A549 (cell line): Measurements from ENCODE around the gene VWC2. TPM values are rescaled to one million over a fixed set of nuclear protein-coding genes. Genes with fewer than 3 reads are reported as not detected.

Experiments
- ATAC-seq, 2 experiments: fragments of 200-7000 bp in 1 of 2; fragments of >200 bp in 1 of 2; cut with Nextera tagmentation in 1 of 2; cut with Tn5 transposase in 1 of 2; 3 replicates each; pipeline versions ENCODE4 v1.8.0 to v1.9.1; 2018 to 2020; ENCODE audit warnings: mild to moderate bottlenecking in 1 of 2, moderate library complexity in 1 of 2
- CTCF ChIA-PET: fragments of 300-600 bp; sonication (Branson Sonifier 250); formaldehyde crosslinking; extraction: SDS; loops from one replicate; lab custom pipeline; 2021; ENCODE audit warnings: antibody characterized with exemption, inconsistent platforms; lab: Yijun Ruan, JAX
- POLR2A ChIA-PET: fragments of 350-600 bp; formaldehyde crosslinking; extraction: SDS; loops from one replicate; lab custom pipeline; 2021; ENCODE audit warnings: antibody characterized with exemption, inconsistent platforms; lab: Yijun Ruan, JAX
- DNase-seq, 2 experiments: peaks; one replicate each; pipeline versions ENCODE4 v3.0.0 to v3.0.0-alpha.2; 2011 to 2016; ENCODE audit warnings: low read depth in 1 of 2, low spot score in 1 of 2
- FAIRE-seq: peaks from 2 replicates; lab custom pipeline; 2011; peaks lifted over from hg19 to GRCh38; lab: Jason Lieb, UNC
- H3K27ac ChIP-seq, 2 experiments: fragments of >200 bp; sonication (Bioruptor Twin); formaldehyde crosslinking; 3 replicates each; pipeline ENCODE4 v1.5.1; 2016 to 2017
- H3K4me1 ChIP-seq: fragments of >200 bp; sonication (Bioruptor Twin); formaldehyde crosslinking; 3 replicates; pipeline ENCODE4 v1.6.1; 2016
- H3K4me2 ChIP-seq: fragments of >200 bp; sonication (Bioruptor Twin); formaldehyde crosslinking; 3 replicates; pipeline ENCODE4 v1.6.1; 2016
- H3K4me3 ChIP-seq: fragments of >200 bp; sonication (Bioruptor Twin); formaldehyde crosslinking; 3 replicates; pipeline ENCODE4 v1.5.1; 2016
- H3K9me3 ChIP-seq: fragments of >200 bp; sonication (Bioruptor Twin); formaldehyde crosslinking; 3 replicates; pipeline ENCODE4 v1.6.1; 2016
- BHLHE40 ChIP-seq: IDR thresholded peaks from 2 replicates; pipeline ENCODE4 v1.6.1; 2012; ENCODE audit warnings: low read depth, low read length, inconsistent platforms
- CHD2 ChIP-seq: fragments of 150-350 bp; IDR thresholded peaks from 2 replicates; pipeline ENCODE4 v1.6.1; 2014; ENCODE audit warnings: low read length; ENCODE audit not compliant: partially characterized antibody
- CHD4 ChIP-seq: fragments of 200-600 bp; sonication (generic); IDR thresholded peaks from 2 replicates; pipeline ENCODE4 v1.6.1; 2016; ENCODE audit warnings: antibody characterized with exemption, mild to moderate bottlenecking, borderline replicate concordance
- EHF ChIP-seq: fragments of 250-450 bp; sonication (Bioruptor Pico); IDR thresholded peaks from 2 replicates; pipeline ENCODE4 v1.5.0; 2020; ENCODE audit warnings: mild to moderate bottlenecking
- EHMT2 ChIP-seq: fragments of 200-600 bp; sonication (generic); IDR thresholded peaks from 2 replicates; pipeline ENCODE4 v1.6.1; 2016; ENCODE audit warnings: antibody characterized with exemption, low read depth, mild to moderate bottlenecking, moderate library complexity
- ESRRA ChIP-seq: fragments of 150-350 bp; IDR thresholded peaks from 2 replicates; pipeline ENCODE4 v1.6.1; 2014; ENCODE audit warnings: mild to moderate bottlenecking, low read length, borderline replicate concordance
- FOSL2 ChIP-seq, 2 experiments: fragments of 450-650 bp in 1 of 2; fragments of >200 bp in 1 of 2; sonication (Bioruptor Twin) in 1 of 2; formaldehyde crosslinking; IDR thresholded peaks; 2 replicates each; pipeline versions ENCODE4 v1.5.0 to v1.6.1; 2016 to 2020; ENCODE audit warnings: mild to moderate bottlenecking in 1 of 2, moderate library complexity in 1 of 2
- GATA3 ChIP-seq: IDR thresholded peaks from 2 replicates; pipeline ENCODE4 v1.6.1; 2012; ENCODE audit warnings: borderline replicate concordance
- HEYL ChIP-seq: fragments of 250-450 bp; sonication (Bioruptor Pico); IDR thresholded peaks from 2 replicates; pipeline ENCODE4 v1.8.0; 2021; ENCODE audit warnings: mild to moderate bottlenecking, moderate library complexity
- HOXB13 ChIP-seq: fragments of 250-450 bp; sonication (Bioruptor Pico); IDR thresholded peaks from 2 replicates; pipeline ENCODE4 v1.5.0; 2020; ENCODE audit warnings: low read depth, mild to moderate bottlenecking, moderate library complexity
- JUNB ChIP-seq: fragments of >200 bp; sonication (Bioruptor Twin); formaldehyde crosslinking; IDR thresholded peaks from 2 replicates; pipeline ENCODE4 v1.6.1; 2016
- KDM5A ChIP-seq: fragments of 200-600 bp; sonication (generic); IDR thresholded peaks from 2 replicates; pipeline ENCODE4 v1.6.1; 2016; ENCODE audit warnings: antibody characterized with exemption, mild to moderate bottlenecking
- MAZ ChIP-seq: fragments of 150-350 bp; IDR thresholded peaks from 2 replicates; pipeline ENCODE4 v1.6.1; 2014; ENCODE audit warnings: antibody characterized with exemption, low read depth, low read length, borderline replicate concordance
- MYC ChIP-seq: IDR thresholded peaks from 2 replicates; pipeline ENCODE4 v1.6.1; 2012; ENCODE audit warnings: mild to moderate bottlenecking, inconsistent platforms, low read length, improper control_type of control experiment, borderline replicate concordance
- NR3C1 ChIP-seq: fragments of >200 bp; sonication (Bioruptor Twin); formaldehyde crosslinking; IDR thresholded peaks from 3 replicates; pipeline ENCODE4 v1.6.1; 2017
- PHF8 ChIP-seq: fragments of 200-600 bp; sonication (generic); IDR thresholded peaks from 2 replicates; pipeline ENCODE4 v1.6.1; 2016; ENCODE audit warnings: low read depth, mild to moderate bottlenecking, antibody characterized with exemption, moderate library complexity, borderline replicate concordance
- RAD21 ChIP-seq, 2 experiments: fragments of >200 bp in 1 of 2; sonication (Bioruptor Twin) in 1 of 2; formaldehyde crosslinking in 1 of 2; IDR thresholded peaks in 1 of 2; conservative IDR thresholded peaks in 1 of 2; 2 replicates in 1 of 2; 3 replicates in 1 of 2; pipeline ENCODE4 v1.6.1; 2012 to 2018; ENCODE audit warnings: inconsistent platforms in 1 of 2
- RCOR1 ChIP-seq: fragments of 150-350 bp; IDR thresholded peaks from 2 replicates; pipeline ENCODE4 v1.6.1; 2014; ENCODE audit warnings: antibody characterized with exemption, low read length, low read depth
- RFX5 ChIP-seq: fragments of 450-650 bp; IDR thresholded peaks from 2 replicates; pipeline ENCODE4 v1.7.1; 2014; ENCODE audit warnings: antibody characterized with exemption, mild to moderate bottlenecking, moderate library complexity
- SREBF2 ChIP-seq: fragments of 450-650 bp; IDR thresholded peaks from 2 replicates; pipeline ENCODE4 v1.6.1; 2014; ENCODE audit warnings: mild to moderate bottlenecking, moderate library complexity
- TFCP2L1 ChIP-seq: fragments of 250-450 bp; sonication (Bioruptor Pico); IDR thresholded peaks from 2 replicates; pipeline ENCODE4 v1.5.0; 2021; ENCODE audit warnings: mild to moderate bottlenecking
- ZFP36 ChIP-seq: fragments of 450-650 bp; IDR thresholded peaks from 2 replicates; pipeline ENCODE4 v1.6.1; 2014; ENCODE audit warnings: borderline replicate concordance; ENCODE audit not compliant: partially characterized antibody
- ZSCAN20 ChIP-seq: fragments of 250-450 bp; sonication (Bioruptor Pico); IDR thresholded peaks from 2 replicates; pipeline ENCODE4 v1.8.0; 2022; ENCODE audit warnings: mild to moderate bottlenecking, moderate library complexity
- WGBS: methylation state at CpG from one replicate; pipeline ENCODE4 v1.1.6; 2017; ENCODE audit errors: missing lambda C conversion rate; 5-methylcytosine and 5-hydroxymethylcytosine counted together
- polyA plus RNA-seq, 4 experiments: library from polyadenylated mRNA; depleted of rRNA in 3 of 4; stranded (reverse); fragments of >200 nt; fragmentation: RNase III in 1 of 4; extraction: RNeasy Plus Mini Kit Qiagen cat#74134 plus additional on column Dnase treatment in 1 of 4; gene quantifications; 2 replicates in 3 of 4; 3 replicates in 1 of 4; pipeline ENCODE4 v1.2.3, GENCODE V29; 2011 to 2017
- TF ChIP-seq, protein P1 (sequence below): IDR thresholded peaks from 2 replicates; pipeline ENCODE4 v1.6.1; 2012
- TF ChIP-seq, protein P2 (sequence below): IDR thresholded peaks from 2 replicates; pipeline ENCODE4 v1.6.1; 2012; ENCODE audit warnings: low read depth, borderline replicate concordance

Gene VWC2
- polyA plus RNA-seq, 2 of the 4 experiments (the other 2 are of a cell fraction) = not detected

DNA sequence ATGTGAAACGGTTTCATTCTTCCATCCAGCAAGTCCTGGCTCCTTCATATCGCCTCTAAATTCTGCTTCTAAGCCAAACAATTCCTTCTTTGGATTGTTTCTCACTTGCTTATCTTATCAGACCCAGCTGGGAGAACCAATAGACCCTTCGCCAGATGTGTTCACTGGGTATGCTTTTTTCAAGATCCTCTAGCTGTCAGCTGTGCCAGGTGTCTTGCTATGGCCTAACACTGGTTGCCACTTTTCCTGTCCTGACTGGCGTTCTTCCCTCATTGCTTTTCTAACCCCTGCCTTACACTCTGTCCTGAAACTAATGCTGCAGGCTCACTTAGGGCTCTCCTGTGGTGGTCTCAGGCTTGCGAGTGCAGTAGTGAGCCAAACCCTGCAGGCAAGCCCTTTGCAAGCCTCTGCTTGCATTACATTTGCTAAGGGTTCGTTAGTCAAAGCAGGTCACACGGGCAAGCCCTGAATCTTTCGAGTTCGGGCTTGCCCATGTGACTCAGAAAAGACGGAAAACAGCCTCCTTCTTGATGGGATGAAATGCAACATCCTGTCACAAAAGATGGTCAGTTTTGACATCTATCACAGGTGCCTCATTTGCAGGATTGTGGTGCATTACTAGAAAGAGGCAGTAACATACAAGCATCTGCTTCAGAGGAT is 92.8 kb downstream of the VWC2 start:
- ChIA-PET CTCF (no interaction called here), POLR2A (no interaction called here)
- no peak overlapping the region for H3K27ac ChIP-seq
- no peak overlapping the region for H3K4me3 ChIP-seq
- FAIRE-seq = no peak
- no peaks in the 10 kb centered on the region for H3K9me3 ChIP-seq
- no peak for ATAC-seq
- no peak for DNase-seq
- WGBS = 7% methylated on average over 10 of the region's 10 CpGs
- H3K4me1 ChIP-seq = no peaks in the 10 kb centered on the region
- H3K4me2 ChIP-seq = no peak overlapping the region
- TF ChIP-seq FOSL2 (IDR thresholded peaks at IDR 0.05) (no peak), FOSL2 (CRISPR knock-in tag; IDR thresholded peaks at IDR 0.05) (no peak), ZFP36 (no peak), RFX5 (no peak), JUNB (no peak), CHD2 (no peak), MAZ (no peak), RCOR1 (no peak), NR3C1 (no peak), GATA3 (no peak), BHLHE40 (no peak), HOXB13 (CRISPR knock-in tag) (no peak), PHF8 (no peak), EHMT2 (no peak), SREBF2 (no peak), KDM5A (no peak)

DNA sequence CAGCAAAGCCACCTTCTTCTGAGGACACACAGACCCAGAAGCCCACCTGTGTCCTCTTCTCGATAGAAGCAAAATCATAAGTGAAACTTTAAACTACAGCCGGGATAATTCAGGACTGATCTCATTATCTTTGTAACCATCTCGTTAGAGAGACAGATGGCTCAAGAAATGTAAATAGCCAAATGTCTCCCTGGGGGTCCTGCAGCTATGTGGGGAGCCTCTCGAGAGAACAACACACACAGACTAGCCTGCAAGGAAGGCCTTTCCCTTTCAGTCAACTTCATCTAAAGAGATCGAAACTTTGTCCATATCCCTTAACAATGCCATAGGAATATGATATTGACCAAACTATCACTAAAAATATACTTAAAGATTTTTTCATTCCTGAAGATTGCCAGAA is 93.5 kb downstream of the VWC2 start:
- no peak for ATAC-seq
- Histone ChIP-seq H3K9me3 (no peaks in the 10 kb centered on the region), H3K4me2 (no peak overlapping the region), H3K4me3 (no peak overlapping the region)
- WGBS = 17% methylated on average over 5 of the region's 5 CpGs
- CTCF ChIA-PET = no interaction called here
- POLR2A ChIA-PET = no interaction called here
- TF ChIP-seq GATA3 = no peak
- TF ChIP-seq, all 56 proteins: peak for 0
- Histone ChIP-seq H3K27ac (no peak overlapping the region), H3K4me1 (no peaks in the 10 kb centered on the region)
- FAIRE-seq (no peak), DNase-seq (no peak)

DNA sequence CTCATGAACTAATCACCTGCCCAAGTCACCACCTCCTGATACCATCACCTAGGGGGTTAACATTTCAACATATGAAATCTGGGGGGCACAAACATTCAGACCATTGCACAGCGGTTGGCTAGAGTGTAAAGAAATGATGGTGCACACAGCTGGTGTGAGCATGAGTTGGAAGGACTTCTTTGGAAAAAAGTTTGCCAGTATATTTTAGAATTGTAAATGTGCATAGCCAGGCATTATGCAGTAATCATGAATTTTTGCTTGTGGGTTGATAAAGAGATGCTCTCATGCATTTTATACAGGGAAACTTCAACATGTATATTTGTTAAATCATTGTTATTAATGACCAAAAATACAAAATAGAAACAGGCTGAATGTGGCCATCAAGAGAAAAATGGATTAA is 100.0 kb downstream of the VWC2 start:
- FAIRE-seq = no peak
- 5% methylated on average over 1 of the region's 1 CpG for WGBS

More for the DNA sequence above, 100.0 kb downstream of the VWC2 start:
- ATAC-seq (no peak), DNase-seq (no peak)
- H3K4me2 ChIP-seq = no peak overlapping the region
- CTCF ChIA-PET = no interaction called here
- POLR2A ChIA-PET = no interaction called here
- H3K4me1 ChIP-seq = no peaks in the 10 kb centered on the region
- H3K4me3 ChIP-seq = no peak overlapping the region
- no peaks in the 10 kb centered on the region for H3K9me3 ChIP-seq
- no peak for TF ChIP-seq FOSL2 (IDR thresholded peaks at IDR 0.05)
- TF ChIP-seq FOSL2 (CRISPR knock-in tag; IDR thresholded peaks at IDR 0.05) = no peak
- TF ChIP-seq CHD4 = no peak
- TF ChIP-seq NR3C1 = no peak
- TF ChIP-seq HEYL (CRISPR knock-in tag) = no peak
- no peak for TF ChIP-seq EHMT2
- TF ChIP-seq, protein P1, sequence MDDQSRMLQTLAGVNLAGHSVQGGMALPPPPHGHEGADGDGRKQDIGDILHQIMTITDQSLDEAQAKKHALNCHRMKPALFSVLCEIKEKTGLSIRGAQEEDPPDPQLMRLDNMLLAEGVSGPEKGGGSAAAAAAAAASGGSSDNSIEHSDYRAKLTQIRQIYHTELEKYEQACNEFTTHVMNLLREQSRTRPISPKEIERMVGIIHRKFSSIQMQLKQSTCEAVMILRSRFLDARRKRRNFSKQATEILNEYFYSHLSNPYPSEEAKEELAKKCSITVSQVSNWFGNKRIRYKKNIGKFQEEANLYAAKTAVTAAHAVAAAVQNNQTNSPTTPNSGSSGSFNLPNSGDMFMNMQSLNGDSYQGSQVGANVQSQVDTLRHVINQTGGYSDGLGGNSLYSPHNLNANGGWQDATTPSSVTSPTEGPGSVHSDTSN = no peak
- no peak for TF ChIP-seq GATA3
- no peak for TF ChIP-seq TFCP2L1 (CRISPR knock-in tag)
- no peak for TF ChIP-seq ZSCAN20 (CRISPR knock-in tag)
- TF ChIP-seq HOXB13 (CRISPR knock-in tag) = no peak
- TF ChIP-seq RFX5 = no peak
- TF ChIP-seq MAZ = no peak
- TF ChIP-seq, protein P2, sequence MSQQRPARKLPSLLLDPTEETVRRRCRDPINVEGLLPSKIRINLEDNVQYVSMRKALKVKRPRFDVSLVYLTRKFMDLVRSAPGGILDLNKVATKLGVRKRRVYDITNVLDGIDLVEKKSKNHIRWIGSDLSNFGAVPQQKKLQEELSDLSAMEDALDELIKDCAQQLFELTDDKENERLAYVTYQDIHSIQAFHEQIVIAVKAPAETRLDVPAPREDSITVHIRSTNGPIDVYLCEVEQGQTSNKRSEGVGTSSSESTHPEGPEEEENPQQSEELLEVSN = no peak
- TF ChIP-seq MYC = no peak
- TF ChIP-seq RAD21 (conservative IDR thresholded peaks at IDR 0.05 in 1 of 2, IDR thresholded peaks at IDR 0.05 in 1 of 2) = no peak
- TF ChIP-seq CHD2 = no peak
- TF ChIP-seq ESRRA = no peak
- no peak for TF ChIP-seq EHF (CRISPR knock-in tag)
- H3K27ac ChIP-seq = no peak overlapping the region
